GM21825 (cell line): ENCODE data around the gene RAB44.
A peak's percentile ranks its signal among the peaks of the same experiment; 100 is the strongest.

Experiments
- ATAC-seq: cut with Tn5 transposase; IDR thresholded peaks from one replicate; pipeline ENCODE4 v1.9.1; 2021; ENCODE audit warnings: mild to moderate bottlenecking, moderate library complexity; ENCODE audit not compliant: unreplicated experiment

The RAB44 gene

DNA sequence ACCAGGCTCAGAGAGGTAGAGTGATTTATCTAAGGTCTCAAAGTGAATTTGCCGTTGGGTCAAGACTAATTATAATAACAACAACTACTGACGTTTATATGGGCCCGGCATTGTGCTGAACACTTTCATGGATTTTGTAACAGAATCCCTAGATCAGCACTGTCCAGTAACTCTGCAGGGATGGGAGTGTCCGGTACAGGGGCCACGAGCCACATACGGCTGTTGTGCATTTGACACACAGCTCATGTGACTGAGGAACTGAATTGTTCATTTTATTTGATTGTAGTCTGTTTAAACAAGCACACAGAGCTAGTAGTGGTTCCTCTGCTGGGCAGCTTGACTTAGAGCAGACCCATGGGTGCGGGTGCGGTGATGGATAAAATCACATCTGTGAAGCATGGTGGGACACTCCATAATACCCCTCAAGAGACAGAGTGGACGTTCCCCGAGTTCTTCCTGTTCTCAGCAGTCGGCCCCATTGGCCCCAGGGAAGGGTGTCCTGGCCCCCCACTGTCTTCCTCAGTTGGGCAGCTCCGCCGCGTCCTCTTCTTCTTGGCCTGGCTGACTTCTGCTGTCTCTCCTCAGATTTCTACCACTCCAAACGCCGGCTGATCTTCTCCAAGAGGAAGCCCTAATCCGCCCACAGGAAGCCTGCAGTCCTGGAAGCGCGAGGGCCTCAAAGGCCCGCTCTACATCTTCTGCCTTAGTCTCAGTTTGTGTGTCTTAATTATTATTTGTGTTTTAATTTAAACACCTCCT is 12.3 kb upstream of the RAB44 start:
- no peak for ATAC-seq

DNA sequence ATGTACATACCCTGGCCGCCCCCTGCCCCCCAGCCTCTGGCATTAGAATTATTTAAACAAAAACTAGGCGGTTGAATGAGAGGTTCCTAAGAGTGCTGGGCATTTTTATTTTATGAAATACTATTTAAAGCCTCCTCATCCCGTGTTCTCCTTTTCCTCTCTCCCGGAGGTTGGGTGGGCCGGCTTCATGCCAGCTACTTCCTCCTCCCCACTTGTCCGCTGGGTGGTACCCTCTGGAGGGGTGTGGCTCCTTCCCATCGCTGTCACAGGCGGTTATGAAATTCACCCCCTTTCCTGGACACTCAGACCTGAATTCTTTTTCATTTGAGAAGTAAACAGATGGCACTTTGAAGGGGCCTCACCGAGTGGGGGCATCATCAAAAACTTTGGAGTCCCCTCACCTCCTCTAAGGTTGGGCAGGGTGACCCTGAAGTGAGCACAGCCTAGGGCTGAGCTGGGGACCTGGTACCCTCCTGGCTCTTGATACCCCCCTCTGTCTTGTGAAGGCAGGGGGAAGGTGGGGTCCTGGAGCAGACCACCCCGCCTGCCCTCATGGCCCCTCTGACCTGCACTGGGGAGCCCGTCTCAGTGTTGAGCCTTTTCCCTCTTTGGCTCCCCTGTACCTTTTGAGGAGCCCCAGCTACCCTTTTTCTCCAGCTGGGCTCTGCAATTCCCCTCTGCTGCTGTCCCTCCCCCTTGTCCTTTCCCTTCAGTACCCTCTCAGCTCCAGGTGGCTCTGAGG is 11.5 kb upstream of the RAB44 start:
- no peak for ATAC-seq

DNA sequence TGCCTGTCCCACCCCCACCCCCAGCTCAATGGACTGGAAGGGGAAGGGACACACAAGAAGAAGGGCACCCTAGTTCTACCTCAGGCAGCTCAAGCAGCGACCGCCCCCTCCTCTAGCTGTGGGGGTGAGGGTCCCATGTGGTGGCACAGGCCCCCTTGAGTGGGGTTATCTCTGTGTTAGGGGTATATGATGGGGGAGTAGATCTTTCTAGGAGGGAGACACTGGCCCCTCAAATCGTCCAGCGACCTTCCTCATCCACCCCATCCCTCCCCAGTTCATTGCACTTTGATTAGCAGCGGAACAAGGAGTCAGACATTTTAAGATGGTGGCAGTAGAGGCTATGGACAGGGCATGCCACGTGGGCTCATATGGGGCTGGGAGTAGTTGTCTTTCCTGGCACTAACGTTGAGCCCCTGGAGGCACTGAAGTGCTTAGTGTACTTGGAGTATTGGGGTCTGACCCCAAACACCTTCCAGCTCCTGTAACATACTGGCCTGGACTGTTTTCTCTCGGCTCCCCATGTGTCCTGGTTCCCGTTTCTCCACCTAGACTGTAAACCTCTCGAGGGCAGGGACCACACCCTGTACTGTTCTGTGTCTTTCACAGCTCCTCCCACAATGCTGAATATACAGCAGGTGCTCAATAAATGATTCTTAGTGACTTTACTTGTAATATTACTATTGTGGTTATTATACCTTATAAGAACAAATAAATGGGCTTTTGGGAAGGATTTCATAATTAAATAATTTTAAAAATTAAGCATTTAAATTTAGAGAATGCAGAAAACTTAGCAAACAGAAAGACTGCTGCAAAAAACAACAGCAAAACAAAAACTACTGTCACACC is 10.7 kb upstream of the RAB44 start:
- ATAC-seq = no peak

DNA sequence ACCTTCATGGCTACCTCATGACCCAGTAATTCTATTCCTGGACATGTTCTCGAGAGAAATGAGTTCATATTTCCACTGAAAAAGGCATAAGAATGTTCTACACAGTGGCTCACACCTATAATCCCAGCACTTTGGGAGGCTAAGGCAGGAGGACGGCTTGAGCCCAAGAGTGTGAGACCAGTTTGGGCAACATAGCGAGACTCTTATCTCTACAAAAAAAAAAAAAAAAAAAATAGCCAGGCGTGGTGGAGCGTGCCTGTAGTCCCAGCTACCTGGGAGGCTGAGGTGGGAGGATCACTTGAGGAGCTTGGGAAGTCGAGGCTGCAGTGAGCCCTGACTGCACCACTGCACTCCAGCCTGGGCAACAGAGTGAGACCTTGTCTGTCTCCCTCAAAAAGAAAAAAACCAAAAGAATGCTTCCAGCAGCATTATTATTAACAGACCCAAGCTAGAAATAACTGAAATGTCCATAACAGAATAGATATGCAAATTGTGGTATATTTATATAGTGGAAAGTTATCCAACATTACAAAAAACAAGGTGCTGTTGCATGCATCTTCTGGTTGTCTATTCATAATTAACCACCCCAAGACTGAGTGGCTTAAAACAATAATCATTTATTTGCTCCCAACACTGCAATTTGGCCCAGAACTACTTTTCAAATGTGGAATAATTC is 9.4 kb upstream of the RAB44 start:
- ATAC-seq = no peak

DNA sequence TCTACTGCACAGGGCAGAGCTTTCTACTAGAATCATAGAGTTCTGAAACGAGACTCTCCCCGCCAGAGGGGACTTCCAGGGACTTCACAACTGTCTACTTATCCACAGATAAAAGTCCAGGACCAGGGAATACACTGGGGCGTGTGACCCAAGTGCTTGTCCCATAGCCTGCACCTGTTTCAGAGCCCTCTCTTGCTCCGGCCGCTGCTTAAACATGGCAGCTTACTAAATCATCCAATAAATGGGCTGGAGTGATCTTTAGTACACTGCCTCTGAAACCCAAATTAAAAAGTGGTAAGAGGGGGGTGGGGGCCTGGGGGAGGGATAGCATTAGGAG is 8.9 kb upstream of the RAB44 start:
- ATAC-seq = no peak

DNA sequence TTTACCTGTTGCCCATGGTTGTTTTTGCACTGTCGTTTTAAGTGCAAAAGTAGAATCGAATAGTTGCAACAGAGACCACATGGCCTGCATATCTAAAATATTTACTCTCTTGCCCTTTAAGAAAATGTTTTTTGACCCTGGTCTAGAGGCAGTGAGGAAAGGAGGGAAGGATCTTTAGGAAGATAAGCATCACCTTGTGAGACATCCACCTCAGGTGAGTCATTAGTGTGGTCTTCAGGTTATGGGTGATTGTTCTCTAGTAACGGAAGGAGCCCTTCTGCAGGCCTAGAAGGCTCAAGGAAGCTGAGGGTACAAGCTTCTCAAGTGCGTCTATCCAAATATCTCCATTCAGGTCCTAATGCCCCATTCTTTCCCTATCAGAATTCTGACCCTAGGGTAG is 6.6 kb upstream of the RAB44 start:
- no peak for ATAC-seq

DNA sequence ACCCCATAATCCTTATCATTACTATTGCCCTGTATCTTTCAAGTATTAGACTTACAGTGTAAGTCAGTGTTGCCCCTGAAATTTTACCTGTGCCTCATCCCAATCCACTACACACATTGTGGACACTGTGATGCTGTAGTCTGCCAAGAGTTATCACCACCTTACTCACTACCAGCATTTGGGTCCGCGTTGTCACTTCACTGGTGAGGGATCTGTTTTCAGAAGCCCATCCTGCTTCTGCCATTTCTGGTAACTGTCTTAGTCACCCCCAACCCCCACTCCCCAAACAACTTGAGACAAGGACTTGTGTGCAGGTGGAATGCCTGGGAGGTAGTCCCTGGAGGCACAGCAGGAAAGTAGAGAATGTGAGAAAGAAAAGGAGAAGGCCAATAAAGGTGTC is 6.0 kb upstream of the RAB44 start:
- ATAC-seq = no peak

DNA sequence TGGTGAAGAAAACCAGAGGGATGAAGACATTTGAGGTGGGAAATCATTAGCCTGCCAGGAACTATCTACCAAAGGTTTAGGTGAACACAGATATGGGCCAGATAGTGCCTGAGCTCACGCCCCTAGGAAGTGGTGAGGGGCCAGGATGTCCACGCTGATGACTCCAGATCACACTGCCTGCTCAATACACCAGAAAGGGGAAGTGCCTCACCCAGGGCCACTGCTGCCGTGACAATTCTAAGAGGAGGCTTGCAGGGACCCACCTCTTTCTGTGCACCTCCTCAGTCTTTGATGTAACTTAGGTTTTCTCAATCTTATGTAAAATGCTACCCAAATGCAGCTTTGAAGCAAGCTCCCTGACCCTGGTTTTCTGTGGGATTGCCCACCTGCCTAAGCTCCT is 5.4 kb upstream of the RAB44 start:
- ATAC-seq = peak; percentile 54

DNA sequence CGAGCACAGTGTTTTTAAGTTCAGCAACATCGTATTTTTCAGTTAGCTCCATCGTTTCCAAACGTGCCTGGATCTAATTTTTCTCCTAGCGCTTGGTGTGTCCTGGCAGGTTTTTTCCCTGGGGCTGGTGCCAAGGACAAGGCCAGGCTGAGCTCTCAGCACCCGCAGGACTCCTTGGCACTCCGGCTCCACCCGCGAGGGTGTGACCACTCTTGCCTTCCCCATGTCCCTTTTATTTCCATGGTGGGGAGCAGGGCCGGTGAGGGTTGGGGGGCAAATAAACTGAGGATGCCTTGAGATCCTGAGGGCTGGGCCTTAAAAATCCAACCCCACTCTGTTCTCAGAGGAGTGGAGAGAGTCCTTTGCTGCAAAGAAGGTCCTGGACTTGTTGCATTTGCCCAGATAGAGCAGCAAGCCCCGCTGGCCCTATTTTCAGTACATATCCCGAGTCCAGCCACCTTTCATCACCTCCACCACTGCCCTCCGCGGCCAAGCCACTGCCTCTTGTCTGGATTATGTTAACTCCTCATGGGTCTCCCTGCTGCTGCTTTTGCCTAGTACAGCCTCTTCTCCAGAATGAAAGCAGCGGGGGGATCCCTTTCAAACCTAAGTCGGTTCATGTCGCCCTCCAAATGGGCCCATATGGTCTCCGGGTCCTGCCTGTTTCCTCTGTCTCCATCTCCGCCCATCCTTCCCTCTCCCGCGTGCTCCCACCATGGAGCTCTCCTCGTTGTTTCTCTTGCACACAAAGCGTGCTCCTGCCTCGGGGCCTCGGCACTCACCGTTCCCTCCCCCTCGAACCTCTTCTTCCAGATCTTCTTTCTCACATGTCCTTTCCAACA is 4.5 kb upstream of the RAB44 start:
- ATAC-seq = no peak

DNA sequence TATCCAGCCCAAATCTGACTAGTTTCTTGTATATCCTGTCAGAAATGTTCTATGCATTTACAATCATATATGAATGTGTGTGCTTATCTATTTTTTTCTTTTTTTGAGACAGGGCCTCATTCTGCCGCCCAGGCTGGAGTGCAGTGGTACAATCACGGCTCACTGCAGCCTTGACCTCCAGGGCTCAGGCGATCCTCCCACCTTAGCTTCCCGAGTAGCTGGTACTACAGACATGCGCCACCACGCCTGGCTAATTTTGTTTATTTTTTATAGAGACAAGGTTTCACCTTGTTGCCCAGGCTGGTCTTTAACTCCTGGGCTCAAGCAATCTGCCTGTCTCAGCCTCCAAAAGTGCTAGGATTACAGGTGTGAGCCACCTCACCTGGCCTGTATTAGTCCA is 3.0 kb upstream of the RAB44 start:
- no peak for ATAC-seq

DNA sequence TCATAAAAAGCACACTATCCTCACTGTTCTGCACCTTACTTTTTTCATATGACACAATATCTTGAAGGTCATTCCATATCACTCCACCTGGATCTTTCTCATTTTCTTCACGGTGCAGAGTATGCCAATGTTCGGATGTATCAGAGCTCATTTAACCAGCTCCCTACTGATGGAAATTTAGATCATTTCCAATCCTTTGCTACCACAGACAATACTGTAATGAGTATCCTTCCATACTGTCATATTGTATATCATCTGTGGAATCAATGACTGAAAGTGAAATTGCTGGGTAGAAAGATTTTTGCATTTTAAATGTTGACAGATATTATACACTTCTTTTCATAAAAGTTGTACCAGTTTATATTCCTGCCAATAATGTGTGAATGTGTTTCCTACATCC is 2.2 kb upstream of the RAB44 start:
- ATAC-seq = no peak

DNA sequence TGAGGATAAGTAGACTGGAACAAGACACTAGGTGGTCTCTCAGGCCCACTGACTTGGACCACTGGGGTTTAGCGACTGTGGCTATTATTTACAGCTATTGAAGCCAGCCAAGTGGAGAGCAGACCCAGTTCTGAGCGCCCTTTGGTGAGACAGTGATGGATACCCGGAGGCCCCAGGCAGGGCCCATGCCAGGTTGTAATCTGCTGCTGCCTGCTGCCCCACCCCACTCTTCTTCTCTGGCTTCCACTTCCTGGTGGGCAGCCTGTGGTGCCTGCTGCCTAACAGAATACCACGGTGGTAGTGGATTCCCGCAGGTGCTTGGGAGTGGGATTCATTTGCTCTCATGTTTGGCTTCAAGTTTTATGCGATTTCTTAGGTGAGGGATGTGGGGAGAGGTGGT is 570 bp downstream of the RAB44 start:
- ATAC-seq = no peak

DNA sequence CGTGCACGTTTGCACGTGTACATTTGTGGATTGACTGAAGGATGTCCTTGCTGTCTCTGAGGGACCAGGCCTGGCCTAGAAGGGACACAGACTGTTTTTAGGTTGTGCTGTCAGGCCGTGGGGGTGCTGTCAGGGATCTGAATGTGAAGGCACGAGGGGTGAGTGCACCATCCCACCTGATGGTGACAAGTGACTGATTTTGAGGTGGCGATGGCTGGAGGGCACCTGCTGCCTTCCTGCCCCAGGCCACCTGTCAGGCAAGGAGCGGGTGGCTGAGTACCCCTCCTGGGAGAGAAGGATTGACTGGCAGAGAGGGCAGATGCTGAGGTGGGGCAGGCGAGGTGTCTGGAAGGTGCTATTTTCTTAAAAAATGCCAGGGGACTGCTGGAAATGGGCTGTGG is 1.2 kb downstream of the RAB44 start:
- no peak for ATAC-seq

DNA sequence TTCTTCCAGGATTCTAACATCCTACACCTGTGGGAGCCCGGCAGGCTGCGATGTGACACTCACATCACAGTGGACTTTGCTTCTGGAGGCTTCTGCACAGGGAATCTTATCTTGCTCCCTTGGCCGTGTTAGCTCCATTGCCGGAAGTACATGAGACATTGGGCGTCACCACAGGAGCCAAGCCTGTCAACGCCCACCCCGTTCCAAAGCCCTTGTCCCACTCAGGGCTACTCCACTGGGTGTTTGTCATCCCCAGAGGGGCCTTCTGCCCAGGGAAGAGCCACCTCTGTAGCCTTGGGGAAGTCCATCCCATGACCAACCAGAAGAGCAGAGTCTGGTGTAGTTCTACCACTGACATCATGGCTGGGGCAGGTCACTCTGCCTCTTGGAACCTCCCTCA is 1.7 kb downstream of the RAB44 start:
- no peak for ATAC-seq

DNA sequence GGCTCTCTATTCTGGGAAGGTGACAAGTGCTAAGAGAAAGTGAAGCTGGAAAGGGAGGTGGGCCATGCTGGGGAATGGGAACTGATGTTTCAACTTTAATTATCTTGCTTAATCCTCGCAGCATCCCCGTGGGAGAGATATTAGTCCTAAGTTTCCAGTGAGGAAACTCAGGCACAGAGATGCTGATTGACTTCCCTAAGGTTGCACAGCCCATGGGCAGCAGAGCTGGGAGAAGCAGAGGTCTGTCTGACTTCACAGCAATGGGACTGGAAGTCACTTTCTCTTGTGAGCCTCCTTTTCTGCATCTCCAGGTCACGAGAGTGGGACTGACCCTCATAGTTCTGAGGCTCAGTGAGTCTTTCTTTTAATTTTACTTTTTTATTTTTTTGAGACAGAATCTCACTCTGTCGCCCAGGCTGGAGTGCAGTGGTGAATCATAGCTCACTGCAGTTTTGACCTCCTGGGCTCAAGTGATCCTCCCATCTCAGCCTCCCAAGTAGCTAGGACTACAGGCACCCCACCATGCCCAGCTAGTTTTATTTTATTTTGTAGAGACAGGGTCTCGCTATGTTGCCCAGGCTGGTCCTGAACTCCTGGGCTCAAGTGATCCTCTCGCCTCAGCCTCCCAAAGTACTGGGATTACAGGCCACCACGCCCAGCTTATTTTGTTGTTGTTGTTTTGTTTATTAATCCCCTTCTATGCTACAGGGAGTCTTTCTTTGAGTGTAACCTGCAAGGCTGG is 2.6 kb downstream of the RAB44 start:
- no peak for ATAC-seq

DNA sequence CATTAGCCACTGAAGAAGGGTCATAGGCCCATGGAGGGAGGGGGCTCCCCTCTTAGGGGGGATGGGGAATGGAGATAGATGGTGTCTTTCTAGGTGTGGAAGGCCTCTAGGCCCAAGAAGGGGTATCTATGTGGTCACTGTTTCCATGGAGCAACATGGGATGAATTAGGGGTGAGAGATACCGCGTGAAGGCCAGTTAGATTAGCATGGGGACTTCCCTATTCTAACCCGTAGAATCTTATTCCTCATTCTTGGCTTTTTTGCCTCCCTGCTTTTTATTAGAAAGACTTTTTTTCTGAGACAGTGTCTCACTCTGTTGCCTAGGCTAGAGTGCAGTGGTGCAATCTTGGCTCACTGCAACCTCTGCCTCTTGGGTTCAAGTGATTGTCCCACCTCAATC is 3.2 kb downstream of the RAB44 start:
- no peak for ATAC-seq

DNA sequence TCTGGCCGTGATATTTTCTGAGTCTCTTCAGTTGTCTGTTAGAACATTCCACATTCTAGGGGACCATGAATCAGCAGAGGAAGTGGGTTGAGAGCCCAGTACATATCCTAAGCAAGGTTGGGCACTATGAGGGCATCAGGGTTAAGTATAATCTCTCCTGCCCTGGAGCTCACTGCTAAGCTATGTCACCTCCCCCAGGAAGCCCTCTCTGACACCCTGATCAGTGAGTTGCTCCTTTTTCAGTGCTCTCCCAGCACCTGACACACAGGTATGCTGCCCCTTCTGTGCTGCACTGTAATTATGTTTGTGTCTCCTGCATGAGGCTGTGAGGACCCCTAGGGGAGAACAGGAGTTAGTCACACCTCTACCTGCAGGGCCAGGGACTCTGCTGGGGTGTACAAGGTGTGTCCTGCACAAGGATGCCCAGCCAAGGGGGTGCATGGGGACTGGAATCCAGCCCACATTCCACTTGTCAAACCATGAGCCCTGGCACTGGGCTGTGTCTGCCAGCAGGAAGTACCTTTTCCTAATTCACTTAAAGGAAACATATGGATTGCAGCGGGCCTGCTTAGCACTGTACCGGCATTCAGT is 3.9 kb downstream of the RAB44 start:
- ATAC-seq = no peak

DNA sequence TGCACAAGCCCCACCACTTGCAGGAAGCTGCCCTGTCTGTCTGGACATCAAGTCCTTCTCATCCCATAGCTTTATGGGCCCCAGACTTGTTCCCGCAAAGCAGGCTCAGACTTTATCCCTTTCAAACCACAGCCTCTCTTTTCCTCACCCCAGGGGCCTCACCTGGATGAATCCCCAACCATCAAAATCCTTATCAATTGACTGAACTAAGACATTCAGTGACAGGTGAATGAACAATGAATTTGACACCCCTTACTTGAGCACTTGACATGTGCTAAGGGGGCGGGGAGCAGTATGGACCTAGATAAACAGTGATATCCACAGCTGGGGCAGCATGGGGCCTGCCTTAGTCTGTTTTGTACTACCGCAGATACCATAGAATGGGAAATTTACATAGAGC is 5.0 kb downstream of the RAB44 start:
- no peak for ATAC-seq

DNA sequence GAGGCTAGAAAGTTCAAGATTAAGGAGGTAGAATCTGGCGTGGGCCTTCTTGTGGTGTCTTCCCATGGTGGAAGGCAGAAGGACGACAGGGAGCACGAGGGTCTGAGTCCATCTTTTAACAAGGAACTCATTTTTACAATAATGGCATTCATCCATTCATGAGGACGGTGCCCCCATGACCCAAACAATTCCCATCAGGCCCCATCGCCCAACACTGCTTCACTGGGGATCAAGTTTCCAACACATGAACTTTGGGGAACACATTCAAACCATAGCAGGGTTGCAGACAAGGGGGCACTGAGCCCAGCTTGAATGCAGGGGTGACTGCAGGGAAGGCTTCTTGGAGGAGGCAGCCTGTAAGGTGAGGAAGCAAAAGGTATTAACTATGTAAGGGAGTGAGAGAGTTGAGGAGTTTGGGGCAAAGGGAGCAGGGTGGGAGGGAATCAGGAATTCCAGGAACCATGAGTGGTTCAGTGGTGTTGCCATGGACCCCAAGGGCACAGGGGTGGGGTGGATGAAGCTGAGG is 5.5 kb downstream of the RAB44 start:
- ATAC-seq = no peak
